ENCODE measurements around the gene SLC39A5.
"Not testable (repeated sequence)": the region's sequence is repeated elsewhere in the genome, so short reads cannot be mapped to it uniquely, and the experiment has no call there.

SLC39A5 gene

GRCh38 chr12:56252649-56253048 is 22.8 kb downstream of the SLC39A5 start:
- no peak for DNase-seq

GRCh38 chr12:56253091-56253490 is 23.2 kb downstream of the SLC39A5 start:
- no peak for DNase-seq

- no peak for DNase-seq
Observed at GRCh38 chr12:56255671-56256070, 25.8 kb downstream of the SLC39A5 start.

GRCh38 chr12:56256326-56256960 is 26.6 kb downstream of the SLC39A5 start:
- DNase-seq: no peak

- DNase-seq: no peak
Observed at GRCh38 chr12:56257071-56257470, 27.2 kb downstream of the SLC39A5 start.

GRCh38 chr12:56257491-56258067 is 27.7 kb downstream of the SLC39A5 start:
- DNase-seq: no peak

- peak; percentile 56 for DNase-seq
Observed at GRCh38 chr12:56258068-56258819, 28.4 kb downstream of the SLC39A5 start, which contains the start of gene ANKRD52. ANKRD52 (minus strand) TSS chr12:56258384; CDS start chr12:56258269, 115 bp downstream.

GRCh38 chr12:56258820-56259183 is 29.0 kb downstream of the SLC39A5 start:
- DNase-seq: no peak

GRCh38 chr12:56260380-56260779 is 30.5 kb downstream of the SLC39A5 start:
- DNase-seq: no peak

GRCh38 chr12:56260921-56261320 is 31.1 kb downstream of the SLC39A5 start:
- no peak for DNase-seq

- no peak for DNase-seq
Observed at GRCh38 chr12:56261503-56262232, 31.8 kb downstream of the SLC39A5 start.

- not testable (repeated sequence) for DNase-seq
Observed at GRCh38 chr12:56262955-56263354, 33.1 kb downstream of the SLC39A5 start.

- not testable (repeated sequence) for DNase-seq
Observed at GRCh38 chr12:56266068-56266692, 36.3 kb downstream of the SLC39A5 start.

GRCh38 chr12:56266693-56267442 is 37.0 kb downstream of the SLC39A5 start, which contains the start of gene COQ10A:
COQ10A (plus strand) TSS chr12:56266942; CDS start chr12:56267119, 177 bp downstream.
- peak; percentile 83 for DNase-seq

- DNase-seq: no peak
Observed at GRCh38 chr12:56267443-56268071, 37.7 kb downstream of the SLC39A5 start.

GRCh38 chr12:56271031-56271430 is 41.2 kb downstream of the SLC39A5 start:
- peak; percentile 6 for DNase-seq

GRCh38 chr12:56272468-56272867 is 42.6 kb downstream of the SLC39A5 start:
- DNase-seq: not testable (repeated sequence)

GRCh38 chr12:56274299-56274698 is 44.4 kb downstream of the SLC39A5 start:
- DNase-seq: no peak

GRCh38 chr12:56278905-56279304 is 49.1 kb downstream of the SLC39A5 start:
- DNase-seq: no peak

GRCh38 chr12:56280849-56281248 is 51.0 kb downstream of the SLC39A5 start:
- DNase-seq: no peak

GRCh38 chr12:56282030-56282429 is 52.2 kb downstream of the SLC39A5 start:
- DNase-seq: no peak
